GM12878 (cell line): ENCODE results near the gene ULK4. TPM values are rescaled to one million over a fixed set of nuclear protein-coding genes. Genes with fewer than 3 reads are reported as not detected.

Experiments
- ATAC-seq: fragments of 200-7000 bp; cut with Tn5 transposase; 3 replicates; pipeline ENCODE4 v1.9.1; 2020; ENCODE audit warnings: mild to moderate bottlenecking, moderate library complexity
- BruUV-seq: library from RNA; stranded (reverse); fragments of 400-500 nt; replicated peaks from 2 replicates; lab custom pipeline; 2021; lab: Mats Ljungman, UMichigan
- CTCF ChIA-PET: fragments of 300-600 bp; sonication (Branson Sonifier 250); formaldehyde crosslinking; extraction: SDS; loops from one replicate; lab custom pipeline; 2021; ENCODE audit warnings: inconsistent platforms; lab: Yijun Ruan, JAX
- POLR2A ChIA-PET: fragments of 350-600 bp; formaldehyde crosslinking; extraction: SDS; loops from one replicate; lab custom pipeline; 2021; ENCODE audit warnings: inconsistent platforms; lab: Charles Lee
- RAD21 ChIA-PET: fragments of 300-600 bp; sonication (Branson Sonifier 250); formaldehyde crosslinking; loops from one replicate; lab custom pipeline; 2023; ENCODE audit warnings: antibody characterized with exemption; ENCODE audit not compliant: unreplicated experiment; lab: Charles Lee
- SMC1A ChIA-PET: fragments of 300-600 bp; sonication (Branson Sonifier 250); formaldehyde crosslinking; loops from one replicate; lab custom pipeline; 2023; ENCODE audit not compliant: unreplicated experiment, uncharacterized antibody; lab: Charles Lee
- DNase-seq: peaks from one replicate; pipeline ENCODE4 v3.0.0-alpha.2; 2011; ENCODE audit warnings: low read depth, low spot score
- FAIRE-seq: peaks from 3 replicates; lab custom pipeline; 2011; peaks lifted over from hg19 to GRCh38; lab: Jason Lieb, UNC
- H2AFZ ChIP-seq: 2 replicates; pipeline ENCODE4 v1.6.0; 2011; ENCODE audit warnings: low read depth, low read length, control low read depth; ENCODE audit not compliant: control insufficient read depth
- H3K27ac ChIP-seq: 2 replicates; pipeline ENCODE4 v1.5.1; 2011; ENCODE audit warnings: control low read depth; ENCODE audit not compliant: control insufficient read depth, insufficient read depth
- H3K27me3 ChIP-seq, 2 experiments: replicated peaks in 1 of 2; 2 replicates each; pipeline versions ENCODE4 v1.6.0 to v1.6.1; 2011; ENCODE audit warnings: low read length in 1 of 2; ENCODE audit not compliant: control insufficient read depth in 2 of 2, insufficient read depth in 2 of 2
- H3K36me3 ChIP-seq, 2 experiments: 2 replicates each; pipeline ENCODE4 v1.5.1; 2011; ENCODE audit warnings: low read length in 1 of 2; ENCODE audit not compliant: control insufficient read depth in 2 of 2, insufficient read depth in 2 of 2
- H3K4me1 ChIP-seq: 2 replicates; pipeline ENCODE4 v1.6.1; 2011; ENCODE audit warnings: mild to moderate bottlenecking, low read length, moderate library complexity, mixed read lengths; ENCODE audit not compliant: control insufficient read depth, insufficient read depth
- H3K4me2 ChIP-seq: 2 replicates; pipeline ENCODE4 v1.6.0; 2011; ENCODE audit warnings: control low read depth; ENCODE audit not compliant: control insufficient read depth, insufficient read depth
- H3K4me3 ChIP-seq: fragments of 200-600 bp; sonication (generic); 2 replicates; pipeline ENCODE4 v1.5.1; 2016
- H3K79me2 ChIP-seq: 2 replicates; pipeline ENCODE4 v1.6.0; 2011; ENCODE audit warnings: low read length; ENCODE audit not compliant: control insufficient read depth, insufficient read depth
- H3K9ac ChIP-seq: 2 replicates; pipeline ENCODE4 v1.8.0; 2011; ENCODE audit warnings: low read length, control low read depth, mixed read lengths; ENCODE audit not compliant: control insufficient read depth, insufficient read depth
- H3K9me3 ChIP-seq: replicated peaks from 3 replicates; pipeline ENCODE4 v1.5.1; 2011; ENCODE audit warnings: mild to moderate bottlenecking, low read length; ENCODE audit not compliant: control insufficient read depth, insufficient read depth
- H4K20me1 ChIP-seq: 2 replicates; pipeline ENCODE4 v1.6.0; 2011; ENCODE audit not compliant: control insufficient read depth, insufficient read depth
- BCL11A ChIP-seq: IDR thresholded peaks from 2 replicates; pipeline ENCODE4 v1.6.1; 2011; ENCODE audit warnings: low read depth, low read length
- CBX5 ChIP-seq: sonication (generic); IDR thresholded peaks from 2 replicates; pipeline ENCODE4 v1.6.1; 2016; ENCODE audit warnings: low read depth, moderate library complexity, mild to moderate bottlenecking, inconsistent platforms
- E2F4 ChIP-seq: IDR thresholded peaks from 2 replicates; pipeline ENCODE4 v1.6.1; 2012; ENCODE audit warnings: low read depth, low read length, improper control_type of control experiment
- ESRRA ChIP-seq: IDR thresholded peaks from 2 replicates; pipeline ENCODE4 v1.6.1; 2012; ENCODE audit warnings: mild to moderate bottlenecking, low read length, improper control_type of control experiment
- IKZF1 ChIP-seq: fragments of 450-650 bp; conservative IDR thresholded peaks from 2 replicates; pipeline ENCODE4 v1.6.1; 2017; ENCODE audit warnings: antibody characterized with exemption, mild to moderate bottlenecking
- MEF2A ChIP-seq: IDR thresholded peaks from 2 replicates; pipeline ENCODE4 v1.6.1; 2011; ENCODE audit warnings: low read depth, mild to moderate bottlenecking, low read length, moderate library complexity; ENCODE audit not compliant: insufficient read depth
- NR2C2 ChIP-seq: IDR thresholded peaks from 2 replicates; pipeline ENCODE4 v1.6.1; 2011; ENCODE audit warnings: borderline replicate concordance, low read depth; ENCODE audit not compliant: control insufficient read depth, insufficient read length
- PBX3 ChIP-seq: IDR thresholded peaks from 2 replicates; pipeline ENCODE4 v1.6.1; 2011; ENCODE audit warnings: mild to moderate bottlenecking, low read depth, low read length, moderate library complexity; ENCODE audit not compliant: insufficient replicate concordance
- REST ChIP-seq: IDR thresholded peaks from 2 replicates; pipeline ENCODE4 v1.6.1; 2012; ENCODE audit warnings: mild to moderate bottlenecking, low read depth, low read length
- SIX5 ChIP-seq: IDR thresholded peaks from 2 replicates; pipeline ENCODE4 v1.6.1; 2011; ENCODE audit warnings: mild to moderate bottlenecking, low read depth, low read length, moderate library complexity; ENCODE audit not compliant: severe bottlenecking
- SREBF1 ChIP-seq: IDR thresholded peaks from 2 replicates; pipeline ENCODE4 v1.6.1; 2012; ENCODE audit warnings: mild to moderate bottlenecking, low read length
- ZBED1 ChIP-seq: IDR thresholded peaks from 2 replicates; pipeline ENCODE4 v1.6.1; 2016; ENCODE audit warnings: borderline replicate concordance
- ZNF24 ChIP-seq: fragments of 450-650 bp; IDR thresholded peaks from 2 replicates; pipeline ENCODE4 v1.6.1; 2017; ENCODE audit warnings: antibody characterized with exemption, mild to moderate bottlenecking
- WGBS: methylation state at CpG from one replicate; pipeline ENCODE4 v1.1.6; 2016; ENCODE audit warnings: low lambda C conversion rate; ENCODE audit not compliant: insufficient replicate concordance, insufficient coverage; ENCODE audit errors: missing lambda C conversion rate; 5-methylcytosine and 5-hydroxymethylcytosine counted together
- in situ Hi-C: fragments of 300-500 bp; cut with MboI; formaldehyde crosslinking; loops from 9 replicates; pipeline ENCODE4 v1.14.3; 2018; ENCODE audit warnings: mixed read lengths
- intact Hi-C: fragments of 100-400 bp; cut with micrococcal nuclease; formaldehyde crosslinking; loops from one replicate; pipeline ENCODE4 v1.14.2; 2022; ENCODE audit not compliant: unreplicated experiment
- polyA plus RNA-seq, 11 experiments: library from polyadenylated mRNA; depleted of rRNA in 4 of 11; unstranded in 6 of 11; stranded (reverse) in 5 of 11; fragments of >200 nt; fragmentation: Nextera tagmentation in 4 of 11; fragmentation: Illumina TruSeq in 1 of 11; extraction: Ambion mirVana in 4 of 11; extraction: Trizol in 1 of 11; gene quantifications; 1 replicate in 1 of 11; 2 replicates in 10 of 11; pipeline versions ENCODE4 v1.2.1 to v1.2.3, GENCODE V29; 2011 to 2016; ENCODE audit warnings: inconsistent platforms in 2 of 11, missing spikeins in 2 of 11, low read depth in 1 of 11
- total RNA-seq, 4 experiments: library from RNA; depleted of rRNA in 3 of 4; stranded (reverse); fragments of >200 nt in 3 of 4; fragmentation: Illumina TruSeq in 1 of 4; extraction: Trizol in 1 of 4; gene quantifications; 2 replicates each; pipeline versions ENCODE4 v1.2.1 to v1.2.3, GENCODE V29; 2013 to 2021

Gene ULK4
- total and polyA plus RNA-seq, 10 of the 15 experiments (the other 5 are each of a cell fraction or from before 2014, with no cell fraction given) = 3.5 to 7.6 (median 6.3) TPM

GRCh38 chr3:41223078-41223477 lies 738.8 kb downstream of the ULK4 start (continued):
- TF ChIP-seq E2F4 (no peak), MEF2A (no peak), SIX5 (no peak), SREBF1 (no peak), IKZF1 (no peak), NR2C2 (no peak), REST (no peak), ZNF24 (no peak), ZBED1 (no peak), BCL11A (no peak)

- ATAC-seq (no peak), FAIRE-seq (no peak)
- H2AFZ ChIP-seq = no peak overlapping the region
These were observed 739.4 kb downstream of the ULK4 start for GRCh38 chr3:41222501-41222900.

More at GRCh38 chr3:41222501-41222900, 739.4 kb downstream of the ULK4 start:
- TF ChIP-seq PBX3 (no peak), ESRRA (no peak), CBX5 (no peak)
- TF ChIP-seq, all 136 proteins: peak for 0
- peaks cover 53% of the 10 kb centered on the region for H3K79me2 ChIP-seq
- H3K36me3 ChIP-seq = peaks cover 8 to 18% of the 10 kb centered on the region in 2 experiments
- intact Hi-C loops = no loop called here
- in situ Hi-C loops = no loop called here
- peaks cover 2% of the 10 kb centered on the region for H4K20me1 ChIP-seq
- no peaks in the 10 kb centered on the region for H3K9me3 ChIP-seq
- ChIA-PET RAD21 (no interaction called here), CTCF (no interaction called here), POLR2A (no interaction called here), SMC1A (interaction anchor here (0.8 to 1.0 kb wide), 3 partner anchors 11 to 30 kb away, joined by 3 read pairs; no protein-coding TSS in a partner anchor)
- WGBS = 77% methylated on average over 3 of the region's 3 CpGs
- H3K4me3 ChIP-seq = no peak overlapping the region
- H3K4me1 ChIP-seq = no peaks in the 10 kb centered on the region
- no peak for DNase-seq
- H3K27ac ChIP-seq = no peak overlapping the region
- H3K9ac ChIP-seq = no peak overlapping the region
- H3K4me2 ChIP-seq = no peak overlapping the region
- no peaks in the 10 kb centered on the region for H3K27me3 ChIP-seq
- no TSS peak for BruUV-seq
